Measurements from ENCODE around the gene CABCOCO1. TPM values are rescaled to one million over a fixed set of nuclear protein-coding genes. Genes with fewer than 3 reads are reported as not detected.

CABCOCO1 gene
- total and polyA plus RNA-seq, 8 donors = 0.19 to 2.7 (median 0.31) TPM; not detected in 4

- Histone ChIP-seq H3K36me3 (no peaks in the 10 kb centered on the region), H3K4me1 (no peaks in the 10 kb centered on the region), H3K27ac (no peak overlapping the region), H3K4me3 (no peak overlapping the region), H3K27me3 (no peaks in the 10 kb centered on the region), H3K9me3 (no peaks in the 10 kb centered on the region)
- TF ChIP-seq, protein P1, sequence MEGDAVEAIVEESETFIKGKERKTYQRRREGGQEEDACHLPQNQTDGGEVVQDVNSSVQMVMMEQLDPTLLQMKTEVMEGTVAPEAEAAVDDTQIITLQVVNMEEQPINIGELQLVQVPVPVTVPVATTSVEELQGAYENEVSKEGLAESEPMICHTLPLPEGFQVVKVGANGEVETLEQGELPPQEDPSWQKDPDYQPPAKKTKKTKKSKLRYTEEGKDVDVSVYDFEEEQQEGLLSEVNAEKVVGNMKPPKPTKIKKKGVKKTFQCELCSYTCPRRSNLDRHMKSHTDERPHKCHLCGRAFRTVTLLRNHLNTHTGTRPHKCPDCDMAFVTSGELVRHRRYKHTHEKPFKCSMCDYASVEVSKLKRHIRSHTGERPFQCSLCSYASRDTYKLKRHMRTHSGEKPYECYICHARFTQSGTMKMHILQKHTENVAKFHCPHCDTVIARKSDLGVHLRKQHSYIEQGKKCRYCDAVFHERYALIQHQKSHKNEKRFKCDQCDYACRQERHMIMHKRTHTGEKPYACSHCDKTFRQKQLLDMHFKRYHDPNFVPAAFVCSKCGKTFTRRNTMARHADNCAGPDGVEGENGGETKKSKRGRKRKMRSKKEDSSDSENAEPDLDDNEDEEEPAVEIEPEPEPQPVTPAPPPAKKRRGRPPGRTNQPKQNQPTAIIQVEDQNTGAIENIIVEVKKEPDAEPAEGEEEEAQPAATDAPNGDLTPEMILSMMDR (IDR thresholded peaks at IDR 0.05) = no peak
- WGBS, 2 donors = 60 to 75% methylated on average over 7 of the region's 7 CpGs
- no peak for DNase-seq
- intact Hi-C loops (cut with DNase I) = no loop called here
- ATAC-seq = no peak
- no peak for FAIRE-seq
These were observed 114.0 kb downstream of the CABCOCO1 start for GRCh38 chr10:61776615-61777266.

DNA sequence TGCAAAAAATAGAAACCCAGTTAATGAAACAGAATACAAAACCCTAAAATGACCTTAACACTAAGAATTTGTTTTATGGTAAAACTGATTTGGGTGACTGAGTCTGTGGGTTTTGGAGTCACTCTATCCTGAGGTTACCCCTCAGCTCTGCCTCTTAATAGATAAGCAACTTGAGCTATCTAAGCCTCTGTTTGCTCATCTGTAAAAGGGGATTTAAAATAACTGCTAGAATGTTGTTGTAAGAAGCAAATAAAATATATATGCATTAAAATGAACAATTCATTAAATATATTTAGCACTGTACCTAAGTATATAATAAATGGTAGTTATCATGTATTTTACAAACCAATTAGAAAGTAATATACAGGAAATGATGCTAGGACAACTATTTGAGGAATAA lies 115.4 kb downstream of the CABCOCO1 start:
- ATAC-seq (no peak), FAIRE-seq (no peak), DNase-seq (no peak)
- Histone ChIP-seq H3K27me3 (no peaks in the 10 kb centered on the region), H3K4me3 (no peak overlapping the region), H3K4me1 (no peaks in the 10 kb centered on the region), H3K9me3 (no peaks in the 10 kb centered on the region), H3K36me3 (no peaks in the 10 kb centered on the region), H3K27ac (no peak overlapping the region)
- TF ChIP-seq, protein P1 (IDR thresholded peaks at IDR 0.05) = no peak
- intact Hi-C loops (cut with DNase I) = no loop called here

DNA sequence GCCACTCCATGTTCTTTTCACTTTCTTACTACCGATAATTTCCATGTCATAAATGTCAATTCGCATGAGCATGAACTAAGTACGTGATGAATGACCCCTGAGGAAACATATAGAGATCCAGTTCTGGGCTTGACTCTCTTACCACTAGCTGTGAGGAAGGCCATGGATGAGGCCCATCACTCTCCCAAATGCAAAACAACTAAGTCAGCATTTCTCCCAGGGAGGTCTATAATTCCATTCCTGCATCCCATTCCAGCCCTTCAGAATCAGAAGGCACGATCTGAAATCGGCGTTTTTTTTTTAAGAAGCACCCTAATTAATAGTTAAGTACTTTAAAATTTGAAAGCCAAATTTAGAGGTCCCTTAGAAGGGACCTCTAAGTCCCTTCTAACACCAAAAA lies 116.5 kb downstream of the CABCOCO1 start:
- H3K4me3 ChIP-seq = no peak overlapping the region
- no peaks in the 10 kb centered on the region for H3K27me3 ChIP-seq
- WGBS, 2 donors = 81 to 87% methylated on average over 6 of the region's 6 CpGs
- H3K4me1 ChIP-seq = no peaks in the 10 kb centered on the region
- FAIRE-seq (no peak), DNase-seq (no peak), ATAC-seq (no peak)
- H3K36me3 ChIP-seq = no peaks in the 10 kb centered on the region
- TF ChIP-seq, protein P1 (IDR thresholded peaks at IDR 0.05) = no peak
- H3K9me3 ChIP-seq = no peaks in the 10 kb centered on the region
- intact Hi-C loops (cut with DNase I) = no loop called here
- H3K27ac ChIP-seq = no peak overlapping the region

DNA sequence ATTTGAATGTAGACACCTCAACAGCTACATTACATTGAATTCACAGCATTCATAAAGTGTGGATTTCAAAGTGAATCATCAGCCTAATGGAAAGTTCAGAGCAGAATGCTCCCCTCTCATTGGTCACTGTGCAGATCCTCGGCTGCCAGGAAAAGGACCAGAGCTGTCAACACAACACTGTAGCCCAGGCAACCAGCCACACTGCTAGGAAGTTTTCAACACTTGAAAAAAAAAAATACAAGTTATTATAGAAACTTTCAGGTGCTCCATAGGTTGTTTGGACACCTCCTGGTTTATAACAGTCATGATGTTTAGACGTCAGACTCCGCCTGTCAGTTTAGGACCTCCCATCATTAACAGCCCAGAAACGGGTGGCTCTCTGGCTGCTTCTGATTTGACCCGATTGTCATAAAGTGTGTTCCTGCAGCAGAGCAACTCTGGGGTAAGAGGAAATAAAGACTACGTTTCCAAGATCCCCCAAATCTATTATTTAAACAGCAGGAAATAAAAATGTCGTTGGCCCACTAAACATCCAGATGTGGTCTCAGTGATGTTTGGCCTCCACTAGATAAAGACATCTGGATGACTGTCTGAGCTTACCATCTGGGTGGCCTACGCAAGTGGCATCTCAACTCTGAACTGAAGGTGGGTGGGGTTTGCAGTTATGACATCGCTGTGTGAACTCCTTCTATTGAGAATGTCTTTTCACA lies 117.4 kb downstream of the CABCOCO1 start:
- intact Hi-C loops (cut with DNase I) = no loop called here
- 78 to 86% methylated on average over 9 of the region's 9 CpGs for WGBS, 2 donors
- FAIRE-seq = peak; percentile 82

More for the DNA sequence above, 117.4 kb downstream of the CABCOCO1 start:
- Histone ChIP-seq H3K9me3 (no peaks in the 10 kb centered on the region), H3K4me1 (no peaks in the 10 kb centered on the region), H3K27ac (no peak overlapping the region), H3K4me3 (no peak overlapping the region), H3K36me3 (no peaks in the 10 kb centered on the region), H3K27me3 (no peaks in the 10 kb centered on the region)
- TF ChIP-seq, protein P1 (IDR thresholded peaks at IDR 0.05) = no peak
- DNase-seq (no peak), ATAC-seq (peak in 3 of 4 donors; percentile 53 to 84 (median 59))

All from pancreas (tissue), 10 donors.